K562 (cell line): ENCODE measurements around the gene SPOCD1. TPM values are rescaled to one million over a fixed set of nuclear protein-coding genes. Genes with fewer than 3 reads are reported as not detected.

Experiments
- ATAC-seq: fragments of 200-7000 bp; cut with Tn5 transposase; 3 replicates; pipeline ENCODE4 v1.9.1; 2020; ENCODE audit warnings: moderate library complexity
- BruUV-seq: library from RNA; stranded (reverse); fragments of 400-500 nt; replicated peaks from 2 replicates; lab custom pipeline; 2021; lab: Mats Ljungman, UMichigan
- CTCF ChIA-PET: fragments of 300-600 bp; formaldehyde crosslinking; extraction: SDS; loops from one replicate; lab custom pipeline; 2021; ENCODE audit warnings: low intra/inter-chr PET ratio; lab: Yijun Ruan, JAX
- POLR2A ChIA-PET: fragments of 300-600, 350-650 bp; sonication (Branson Sonifier 250); formaldehyde crosslinking; extraction: SDS; loops from one replicate; lab custom pipeline; 2021; ENCODE audit warnings: antibody characterized with exemption, inconsistent platforms; lab: Yijun Ruan, JAX
- DNase-seq, 4 experiments: peaks; one replicate each; pipeline versions ENCODE4 v3.0.0 to v3.0.0-alpha.2; 2011 to 2018; ENCODE audit warnings: low spot score in 3 of 4, mixed read lengths in 3 of 4; ENCODE audit errors: extremely low read depth in 1 of 4
- FAIRE-seq: peaks from 2 replicates; lab custom pipeline; 2011; peaks lifted over from hg19 to GRCh38; lab: Jason Lieb, UNC
- H2AFZ ChIP-seq: 2 replicates; pipeline ENCODE4 v1.6.0; 2011; ENCODE audit warnings: low read depth, low read length, control low read depth, inconsistent platforms
- H3K27ac ChIP-seq: fragments of 200-600 bp; 3 replicates; pipeline ENCODE4 v1.8.0; 2011; ENCODE audit warnings: low read depth, mild to moderate bottlenecking, control low read depth, inconsistent platforms, low read length, moderate library complexity, mixed read lengths; ENCODE audit errors: extremely low read depth
- H3K27me3 ChIP-seq, 2 experiments: fragments of 300-600 bp in 1 of 2; 2 replicates in 1 of 2; 3 replicates in 1 of 2; pipeline versions ENCODE4 v1.6.0 to v1.8.0; 2011; ENCODE audit warnings: inconsistent platforms in 2 of 2, low read length in 2 of 2, mild to moderate bottlenecking in 1 of 2, mixed read lengths in 1 of 2, moderate library complexity in 1 of 2; ENCODE audit not compliant: control insufficient read depth in 2 of 2, insufficient read depth in 2 of 2
- H3K36me3 ChIP-seq: fragments of 300-600 bp; 3 replicates; pipeline ENCODE4 v1.8.0; 2011; ENCODE audit warnings: mild to moderate bottlenecking, low read length, inconsistent platforms; ENCODE audit not compliant: control insufficient read depth, insufficient read depth
- H3K4me1 ChIP-seq, 2 experiments: fragments of 200-600 bp in 1 of 2; replicated peaks in 1 of 2; 2 replicates in 1 of 2; 3 replicates in 1 of 2; pipeline versions ENCODE4 v1.5.1 to v1.8.0; 2011; ENCODE audit warnings: inconsistent platforms in 2 of 2, low read length in 2 of 2, mild to moderate bottlenecking in 1 of 2, mixed read lengths in 1 of 2, moderate library complexity in 1 of 2; ENCODE audit not compliant: control insufficient read depth in 2 of 2, insufficient read depth in 2 of 2
- H3K4me2 ChIP-seq: 2 replicates; pipeline ENCODE4 v1.6.1; 2011; ENCODE audit warnings: low read length, control low read depth, inconsistent platforms, mixed read lengths; ENCODE audit not compliant: insufficient read depth
- H3K4me3 ChIP-seq: fragments of 200-600 bp; sonication (generic), shearing (Covaris generic); 2 replicates; pipeline ENCODE4 v1.5.1; 2016; ENCODE audit warnings: control low read depth, inconsistent platforms
- H3K79me2 ChIP-seq: fragments of 200-600 bp; 3 replicates; pipeline ENCODE4 v1.8.0; 2011; ENCODE audit warnings: low read length, inconsistent platforms; ENCODE audit not compliant: control insufficient read depth, insufficient read depth
- H3K9ac ChIP-seq, 2 experiments: 2 replicates each; pipeline versions ENCODE4 v1.6.0 to v1.6.1; 2011; ENCODE audit warnings: low read depth in 2 of 2, low read length in 2 of 2, control low read depth in 1 of 2, inconsistent platforms in 1 of 2, mild to moderate bottlenecking in 1 of 2, mixed read lengths in 1 of 2; ENCODE audit not compliant: insufficient read depth in 1 of 2
- H3K9me1 ChIP-seq: one replicate; pipeline ENCODE4 v1.6.0; 2011; ENCODE audit warnings: inconsistent platforms, mild to moderate bottlenecking, low read length, moderate library complexity; ENCODE audit not compliant: control insufficient read depth, insufficient read depth
- H3K9me3 ChIP-seq: replicated peaks from 2 replicates; pipeline ENCODE4 v1.5.1; 2011; ENCODE audit warnings: low read depth, low read length, inconsistent platforms; ENCODE audit not compliant: control insufficient read depth, insufficient read depth
- H4K20me1 ChIP-seq: replicated peaks from 2 replicates; pipeline ENCODE4 v1.6.1; 2011; ENCODE audit warnings: low read length, inconsistent platforms, mixed read lengths; ENCODE audit not compliant: control insufficient read depth, insufficient read depth
- BRCA1 ChIP-seq, 2 experiments: fragments of 450-650 bp in 1 of 2; sonication (generic) in 1 of 2; formaldehyde crosslinking in 1 of 2; IDR thresholded peaks; 2 replicates each; pipeline versions ENCODE4 v1.5.0 to v1.6.1; 2017 to 2020; ENCODE audit warnings: mild to moderate bottlenecking in 1 of 2, missing genetic modification reagents in 1 of 2
- FOXA1 ChIP-seq: fragments of 450-650 bp; IDR thresholded peaks from 2 replicates; pipeline ENCODE4 v1.6.1; 2016; ENCODE audit warnings: mild to moderate bottlenecking, borderline replicate concordance
- ZBTB43 ChIP-seq: sonication (generic); formaldehyde crosslinking; IDR thresholded peaks from 2 replicates; pipeline ENCODE4 v1.8.0; 2023; ENCODE audit warnings: mild to moderate bottlenecking, missing genetic modification reagents
- ZNF717 ChIP-seq: fragments of 250-450 bp; sonication (Bioruptor Pico); IDR thresholded peaks from 2 replicates; pipeline ENCODE4 v1.5.0; 2021
- WGBS: fragments of 100-300 bp; shearing (Covaris generic); methylation state at CpG from one replicate; pipeline ENCODE4 v1.1.6; 2016; ENCODE audit warnings: low coverage, mixed read lengths; ENCODE audit not compliant: insufficient coverage; ENCODE audit errors: missing lambda C conversion rate; 5-methylcytosine and 5-hydroxymethylcytosine counted together
- in situ Hi-C: fragments of 300-500 bp; cut with MboI; formaldehyde crosslinking; loops from 4 replicates; pipeline ENCODE4 v1.15.0; 2018; ENCODE audit warnings: inconsistent platforms, mixed read lengths
- intact Hi-C: fragments of 100-400 bp; cut with micrococcal nuclease; formaldehyde crosslinking; loops from 2 replicates; pipeline ENCODE4 v1.14.2; 2022
- polyA plus RNA-seq, 8 experiments: library from polyadenylated mRNA; depleted of rRNA in 4 of 8; stranded (reverse) in 5 of 8; unstranded in 3 of 8; fragments of >200 nt; fragmentation: Nextera tagmentation in 2 of 8; fragmentation: Illumina TruSeq in 1 of 8; extraction: Ambion mirVana in 2 of 8; extraction: Trizol in 1 of 8; gene quantifications; 2 replicates each; pipeline versions ENCODE4 v1.2.1 to v1.2.3, GENCODE V29; 2011 to 2014; ENCODE audit warnings: inconsistent platforms in 1 of 8, missing spikeins in 1 of 8
- total RNA-seq, 7 experiments: library from RNA; depleted of rRNA in 6 of 7; stranded (reverse); fragments of >200 nt in 6 of 7; fragmentation: Illumina TruSeq in 2 of 7; extraction: Trizol in 2 of 7; gene quantifications; 2 replicates each; pipeline versions ENCODE4 v1.2.1 to v1.2.3, GENCODE V29; 2011 to 2021; ENCODE audit warnings: low replicate concordance in 1 of 7

Gene SPOCD1
- total and polyA plus RNA-seq, 9 of the 15 experiments (the other 6 are each of a cell fraction or from before 2014, with no cell fraction given), result 0.03 to 0.71 (median 0.26) TPM; not detected in 1

GRCh38 chr1:31792116-31792515 lies 23.7 kb downstream of the SPOCD1 start:
- Histone ChIP-seq H4K20me1 (peaks cover 11% of the 10 kb centered on the region), H2AFZ (no peak overlapping the region), H3K9ac (no peak overlapping the region; a peak in 1 of 4 replicates), H3K4me3 (no peak overlapping the region), H3K9me1 (peaks cover 4% of the 10 kb centered on the region), H3K27ac (no peak overlapping the region), H3K4me2 (no peak overlapping the region), H3K9me3 (no peaks in the 10 kb centered on the region), H3K27me3 (peaks cover 22 to 53% of the 10 kb centered on the region in 2 experiments), H3K36me3 (no peaks in the 10 kb centered on the region), H3K79me2 (no peaks in the 10 kb centered on the region), H3K4me1 (peaks cover 14 to 31% of the 10 kb centered on the region in 2 experiments; a peak in 4 of 5 replicates)
- no peak for DNase-seq
- no TSS peak for BruUV-seq
- ChIA-PET POLR2A (interaction anchor here (0.6 kb wide), 1 partner anchor 195 kb away, joined by 3 read pairs; no protein-coding TSS in a partner anchor), CTCF (no interaction called here)
- no peak for ATAC-seq
- no peak for FAIRE-seq
- TF ChIP-seq ZNF717 (CRISPR knock-in tag) (no peak), BRCA1 (IDR thresholded peaks at IDR 0.05) (no peak), BRCA1 (CRISPR knock-in tag; IDR thresholded peaks at IDR 0.05) (0 out of 2 replicates have a peak, but pooled peaks have one; percentile 49), FOXA1 (no peak)
- WGBS, result under 1% methylated on average over 11 of the region's 11 CpGs
- intact Hi-C loops, result no loop called here
- in situ Hi-C loops, result no loop called here

- H3K4me3 ChIP-seq, result no peak overlapping the region
- 0 out of 4 replicates have a peak overlapping the region, but pooled peaks of 1 of the 2 experiments have one; percentile 12 for H3K9ac ChIP-seq
- no peak for DNase-seq
- ChIA-PET POLR2A (interaction anchor here (0.6 to 1.4 kb wide), 3 partner anchors 11 to 143 kb away, joined by 3 to 5 read pairs (median 3); no protein-coding TSS in a partner anchor), CTCF (interaction anchor here (0.5 to 3.1 kb wide), 4 partner anchors 26 to 153 kb away, joined by 3 to 46 read pairs (median 8); no protein-coding TSS in a partner anchor)
- in situ Hi-C loops (no loop called here), intact Hi-C loops (no loop called here)
- H3K9me1 ChIP-seq, result peaks cover 4% of the 10 kb centered on the region
- H3K9me3 ChIP-seq, result no peaks in the 10 kb centered on the region
- peaks cover 11 to 29% of the 10 kb centered on the region in 2 experiments; a peak in 4 of 5 replicates for H3K4me1 ChIP-seq
- H3K36me3 ChIP-seq, result no peaks in the 10 kb centered on the region
- no peak for ATAC-seq
- 5% methylated on average over 13 of the region's 13 CpGs for WGBS
- peaks cover 11% of the 10 kb centered on the region for H4K20me1 ChIP-seq
- H3K27ac ChIP-seq, result no peak overlapping the region
- no TSS peak for BruUV-seq
- H3K79me2 ChIP-seq, result no peaks in the 10 kb centered on the region
- H3K4me2 ChIP-seq, result no peak overlapping the region
- no peak overlapping the region for H2AFZ ChIP-seq
- no peak for FAIRE-seq
- peaks cover 17 to 47% of the 10 kb centered on the region in 2 experiments for H3K27me3 ChIP-seq
- TF ChIP-seq ZBTB43, result no peak
Observed at GRCh38 chr1:31791131-31791858, 24.5 kb downstream of the SPOCD1 start.
